HG02970 (cell line): ENCODE measurements around the gene GRM5.
"Not testable (repeated sequence)": the region's sequence is repeated elsewhere in the genome, so short reads cannot be mapped to it uniquely, and the experiment has no call there.

Source experiments
- ATAC-seq: cut with Tn5 transposase; IDR thresholded peaks from one replicate; pipeline ENCODE4 v1.9.1; 2021; ENCODE audit warnings: mild to moderate bottlenecking, moderate library complexity, moderate number of reproducible peaks; ENCODE audit not compliant: unreplicated experiment, low FRiP score

Gene GRM5

GRCh38 chr11:88978992-88979391 lies 86.8 kb downstream of the GRM5 start:
- not testable (repeated sequence) for ATAC-seq

GRCh38 chr11:88975441-88975840 lies 90.3 kb downstream of the GRM5 start:
- not testable (repeated sequence) for ATAC-seq

- no peak for ATAC-seq
Measured at GRCh38 chr11:88972210-88972609, 93.6 kb downstream of the GRM5 start.

- ATAC-seq: not testable (repeated sequence)
Measured at GRCh38 chr11:88961621-88962020, 104.2 kb downstream of the GRM5 start.

- ATAC-seq: not testable (repeated sequence)
Measured at GRCh38 chr11:88959857-88960256, 105.9 kb downstream of the GRM5 start.

GRCh38 chr11:88950975-88951374 lies 114.8 kb downstream of the GRM5 start:
- ATAC-seq: no peak

- ATAC-seq: not testable (repeated sequence)
Measured at GRCh38 chr11:88948908-88949307, 116.9 kb downstream of the GRM5 start.

GRCh38 chr11:88947843-88948572 lies 117.8 kb downstream of the GRM5 start:
- not testable (repeated sequence) for ATAC-seq

GRCh38 chr11:88929665-88930064 lies 136.1 kb downstream of the GRM5 start:
- ATAC-seq: not testable (repeated sequence)

- not testable (repeated sequence) for ATAC-seq
Measured at GRCh38 chr11:88917065-88917464, 148.7 kb downstream of the GRM5 start.

- ATAC-seq: no peak
Measured at GRCh38 chr11:88909500-88909899, 156.3 kb downstream of the GRM5 start.

- ATAC-seq: not testable (repeated sequence)
Measured at GRCh38 chr11:88901436-88901835, 164.3 kb downstream of the GRM5 start.

- not testable (repeated sequence) for ATAC-seq
Measured at GRCh38 chr11:88888855-88889254, 176.9 kb downstream of the GRM5 start.

GRCh38 chr11:88886796-88887195 lies 179.0 kb downstream of the GRM5 start:
- no peak for ATAC-seq

- not testable (repeated sequence) for ATAC-seq
Measured at GRCh38 chr11:88882800-88883199, 183.0 kb downstream of the GRM5 start.

GRCh38 chr11:88861618-88862017 lies 204.2 kb downstream of the GRM5 start:
- ATAC-seq: no peak

- ATAC-seq: not testable (repeated sequence)
Measured at GRCh38 chr11:88860431-88860830, 205.4 kb downstream of the GRM5 start.

- ATAC-seq: not testable (repeated sequence)
Measured at GRCh38 chr11:88853963-88854362, 211.8 kb downstream of the GRM5 start.

GRCh38 chr11:88851547-88851946 lies 214.2 kb downstream of the GRM5 start:
- ATAC-seq: not testable (repeated sequence)

- ATAC-seq: not testable (repeated sequence)
Measured at GRCh38 chr11:88849773-88850172, 216.0 kb downstream of the GRM5 start.

GRCh38 chr11:88849368-88849767 lies 216.4 kb downstream of the GRM5 start:
- no peak for ATAC-seq

GRCh38 chr11:88846266-88846665 lies 219.5 kb downstream of the GRM5 start:
- not testable (repeated sequence) for ATAC-seq
